K562 (cell line): ENCODE data around the gene RCOR2. TPM values are rescaled to one million over a fixed set of nuclear protein-coding genes. Genes with fewer than 3 reads are reported as not detected.

Experiments
- CTBP1 ChIP-seq: fragments of 450-650 bp; IDR thresholded peaks from 2 replicates; pipeline ENCODE4 v1.6.1; 2016; ENCODE audit warnings: borderline replicate concordance
- ERF ChIP-seq: fragments of 450-650 bp; formaldehyde crosslinking; IDR thresholded peaks from 2 replicates; pipeline ENCODE4 v1.4.0; 2020; ENCODE audit warnings: mild to moderate bottlenecking, mixed read lengths
- HDGF ChIP-seq: fragments of 450-650 bp; IDR thresholded peaks from 2 replicates; pipeline ENCODE4 v1.6.1; 2016
- IRF2 ChIP-seq: sonication (generic); formaldehyde crosslinking; IDR thresholded peaks from 2 replicates; pipeline ENCODE4 v1.8.1; 2022; ENCODE audit warnings: mild to moderate bottlenecking, missing genetic modification reagents
- MED1 ChIP-seq: sonication (generic); formaldehyde crosslinking; IDR thresholded peaks from 2 replicates; pipeline ENCODE4 v1.8.1; 2023; ENCODE audit warnings: missing genetic modification reagents, borderline replicate concordance
- MXD1 ChIP-seq: fragments of 250-450 bp; sonication (Bioruptor Pico); IDR thresholded peaks from 2 replicates; pipeline ENCODE4 v1.8.0; 2021; ENCODE audit warnings: borderline replicate concordance, mild to moderate bottlenecking, moderate library complexity; ENCODE audit not compliant: poor library complexity, severe bottlenecking
- POLR2B ChIP-seq: fragments of 450-650 bp; IDR thresholded peaks from 2 replicates; pipeline ENCODE4 v1.6.1; 2018; ENCODE audit warnings: low read depth; ENCODE audit not compliant: partially characterized antibody
- RBBP5 ChIP-seq: fragments of 200-600 bp; sonication (generic); IDR thresholded peaks from 2 replicates; pipeline ENCODE4 v1.6.1; 2012; ENCODE audit warnings: borderline replicate concordance, mild to moderate bottlenecking, low read length, control low read depth, inconsistent platforms; ENCODE audit not compliant: insufficient read depth, poor library complexity, severe bottlenecking
- TCF7L2 ChIP-seq: fragments of 150-350 bp; IDR thresholded peaks from 2 replicates; pipeline ENCODE4 v1.6.1; 2016; ENCODE audit warnings: low read depth, mild to moderate bottlenecking, low read length, moderate library complexity
- ZFPM2 ChIP-seq: fragments of 250-450 bp; sonication (Bioruptor Pico); IDR thresholded peaks from 2 replicates; pipeline ENCODE4 v1.5.1; 2022; ENCODE audit warnings: mild to moderate bottlenecking
- ZNF41 ChIP-seq: fragments of 250-450 bp; sonication (Bioruptor Pico); conservative IDR thresholded peaks from 2 replicates; pipeline ENCODE4 v1.4.0; 2020; ENCODE audit warnings: mild to moderate bottlenecking
- ZNF717 ChIP-seq: fragments of 250-450 bp; sonication (Bioruptor Pico); IDR thresholded peaks from 2 replicates; pipeline ENCODE4 v1.5.0; 2021
- polyA plus RNA-seq, 8 experiments: library from polyadenylated mRNA; depleted of rRNA in 4 of 8; stranded (reverse) in 5 of 8; unstranded in 3 of 8; fragments of >200 nt; fragmentation: Nextera tagmentation in 2 of 8; fragmentation: Illumina TruSeq in 1 of 8; extraction: Ambion mirVana in 2 of 8; extraction: Trizol in 1 of 8; gene quantifications; 2 replicates each; pipeline versions ENCODE4 v1.2.1 to v1.2.3, GENCODE V29; 2011 to 2014; ENCODE audit warnings: inconsistent platforms in 1 of 8, missing spikeins in 1 of 8
- total RNA-seq, 7 experiments: library from RNA; depleted of rRNA in 6 of 7; stranded (reverse); fragments of >200 nt in 6 of 7; fragmentation: Illumina TruSeq in 2 of 7; extraction: Trizol in 2 of 7; gene quantifications; 2 replicates each; pipeline versions ENCODE4 v1.2.1 to v1.2.3, GENCODE V29; 2011 to 2021; ENCODE audit warnings: low replicate concordance in 1 of 7
- TF ChIP-seq, protein P1 (sequence below), 2 experiments: fragments of 450-650 bp in 1 of 2; sonication (generic) in 1 of 2; formaldehyde crosslinking in 1 of 2; IDR thresholded peaks; 2 replicates each; pipeline versions ENCODE4 v1.7.1 to v1.9.0; 2016 to 2022; ENCODE audit warnings: inconsistent platforms in 1 of 2, mild to moderate bottlenecking in 1 of 2, missing genetic modification reagents in 1 of 2
- TF ChIP-seq, protein P2 (sequence below), 2 experiments: IDR thresholded peaks; 2 replicates each; pipeline ENCODE4 v1.6.1; 2012; ENCODE audit warnings: improper control_type of control experiment in 2 of 2, low read depth in 2 of 2, low read length in 2 of 2, borderline replicate concordance in 1 of 2

RCOR2 gene
- total and polyA plus RNA-seq, 9 of the 15 experiments (the other 6 are each of a cell fraction or from before 2014, with no cell fraction given): 0.04 to 6.5 (median 2.5) TPM; not detected in 1

DNA sequence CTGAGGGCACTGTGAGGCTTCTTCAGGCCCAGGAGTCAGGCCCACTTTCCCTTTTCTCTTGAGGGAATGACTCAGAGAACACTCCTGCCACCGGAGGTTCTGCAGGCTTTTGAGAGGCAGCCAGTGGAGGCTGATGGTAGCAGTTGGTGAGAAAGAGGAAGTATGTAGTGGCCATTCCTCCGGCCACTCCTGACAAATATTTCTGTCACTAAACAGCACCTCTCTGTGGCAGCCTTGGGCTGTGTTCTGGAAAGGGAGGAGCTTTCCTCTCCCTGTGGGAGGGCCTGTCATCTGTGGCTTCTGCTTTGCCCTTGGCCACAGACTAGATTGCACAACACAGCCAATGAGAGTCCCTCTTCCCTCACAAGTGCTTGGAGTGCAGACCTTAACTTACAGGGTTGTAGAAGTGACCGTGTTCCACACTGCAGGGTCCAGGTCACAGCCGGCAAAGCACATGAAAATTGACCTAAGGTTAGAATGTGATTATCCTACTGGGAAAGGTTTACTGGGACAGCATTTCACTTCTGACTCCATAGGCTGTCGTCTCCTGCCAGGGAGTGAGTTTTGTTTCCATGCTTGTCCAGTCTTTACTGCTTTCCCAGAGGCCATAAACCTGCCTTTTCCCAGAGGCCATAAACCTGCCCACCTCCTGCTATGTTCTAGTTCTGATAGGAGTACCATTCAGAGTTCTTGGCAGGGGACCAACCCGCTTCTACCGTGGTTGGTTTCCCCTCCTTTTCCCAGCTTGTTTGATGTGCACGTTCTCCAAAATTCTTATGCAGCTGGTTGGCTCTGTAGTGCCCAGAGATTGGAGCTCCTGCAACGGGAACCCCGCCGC lies 44.8 kb downstream of the RCOR2 start (continued):
- TF ChIP-seq, protein P1, sequence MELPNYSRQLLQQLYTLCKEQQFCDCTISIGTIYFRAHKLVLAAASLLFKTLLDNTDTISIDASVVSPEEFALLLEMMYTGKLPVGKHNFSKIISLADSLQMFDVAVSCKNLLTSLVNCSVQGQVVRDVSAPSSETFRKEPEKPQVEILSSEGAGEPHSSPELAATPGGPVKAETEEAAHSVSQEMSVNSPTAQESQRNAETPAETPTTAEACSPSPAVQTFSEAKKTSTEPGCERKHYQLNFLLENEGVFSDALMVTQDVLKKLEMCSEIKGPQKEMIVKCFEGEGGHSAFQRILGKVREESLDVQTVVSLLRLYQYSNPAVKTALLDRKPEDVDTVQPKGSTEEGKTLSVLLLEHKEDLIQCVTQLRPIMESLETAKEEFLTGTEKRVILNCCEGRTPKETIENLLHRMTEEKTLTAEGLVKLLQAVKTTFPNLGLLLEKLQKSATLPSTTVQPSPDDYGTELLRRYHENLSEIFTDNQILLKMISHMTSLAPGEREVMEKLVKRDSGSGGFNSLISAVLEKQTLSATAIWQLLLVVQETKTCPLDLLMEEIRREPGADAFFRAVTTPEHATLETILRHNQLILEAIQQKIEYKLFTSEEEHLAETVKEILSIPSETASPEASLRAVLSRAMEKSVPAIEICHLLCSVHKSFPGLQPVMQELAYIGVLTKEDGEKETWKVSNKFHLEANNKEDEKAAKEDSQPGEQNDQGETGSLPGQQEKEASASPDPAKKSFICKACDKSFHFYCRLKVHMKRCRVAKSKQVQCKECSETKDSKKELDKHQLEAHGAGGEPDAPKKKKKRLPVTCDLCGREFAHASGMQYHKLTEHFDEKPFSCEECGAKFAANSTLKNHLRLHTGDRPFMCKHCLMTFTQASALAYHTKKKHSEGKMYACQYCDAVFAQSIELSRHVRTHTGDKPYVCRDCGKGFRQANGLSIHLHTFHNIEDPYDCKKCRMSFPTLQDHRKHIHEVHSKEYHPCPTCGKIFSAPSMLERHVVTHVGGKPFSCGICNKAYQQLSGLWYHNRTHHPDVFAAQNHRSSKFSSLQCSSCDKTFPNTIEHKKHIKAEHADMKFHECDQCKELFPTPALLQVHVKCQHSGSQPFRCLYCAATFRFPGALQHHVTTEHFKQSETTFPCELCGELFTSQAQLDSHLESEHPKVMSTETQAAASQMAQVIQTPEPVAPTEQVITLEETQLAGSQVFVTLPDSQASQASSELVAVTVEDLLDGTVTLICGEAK (IDR thresholded peaks at IDR 0.05): no peak
- TF ChIP-seq, protein P1 (CRISPR knock-in tag; IDR thresholded peaks at IDR 0.05): no peak
- 0 out of 2 replicates have a peak, but pooled peaks have one; percentile 20 for TF ChIP-seq HDGF
- TF ChIP-seq MED1: no peak
- TF ChIP-seq ZNF717: no peak
- TF ChIP-seq CTBP1: peak; percentile 91
- TF ChIP-seq, protein P2, sequence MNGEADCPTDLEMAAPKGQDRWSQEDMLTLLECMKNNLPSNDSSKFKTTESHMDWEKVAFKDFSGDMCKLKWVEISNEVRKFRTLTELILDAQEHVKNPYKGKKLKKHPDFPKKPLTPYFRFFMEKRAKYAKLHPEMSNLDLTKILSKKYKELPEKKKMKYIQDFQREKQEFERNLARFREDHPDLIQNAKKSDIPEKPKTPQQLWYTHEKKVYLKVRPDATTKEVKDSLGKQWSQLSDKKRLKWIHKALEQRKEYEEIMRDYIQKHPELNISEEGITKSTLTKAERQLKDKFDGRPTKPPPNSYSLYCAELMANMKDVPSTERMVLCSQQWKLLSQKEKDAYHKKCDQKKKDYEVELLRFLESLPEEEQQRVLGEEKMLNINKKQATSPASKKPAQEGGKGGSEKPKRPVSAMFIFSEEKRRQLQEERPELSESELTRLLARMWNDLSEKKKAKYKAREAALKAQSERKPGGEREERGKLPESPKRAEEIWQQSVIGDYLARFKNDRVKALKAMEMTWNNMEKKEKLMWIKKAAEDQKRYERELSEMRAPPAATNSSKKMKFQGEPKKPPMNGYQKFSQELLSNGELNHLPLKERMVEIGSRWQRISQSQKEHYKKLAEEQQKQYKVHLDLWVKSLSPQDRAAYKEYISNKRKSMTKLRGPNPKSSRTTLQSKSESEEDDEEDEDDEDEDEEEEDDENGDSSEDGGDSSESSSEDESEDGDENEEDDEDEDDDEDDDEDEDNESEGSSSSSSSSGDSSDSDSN (IDR thresholded peaks at IDR 0.05; ENCODE audit: borderline replicate concordance in 1 of 2, low read depth in 2 of 2, low read length in 2 of 2): peak in 1 of 2 experiments; percentile 86; a peak in 1 of 4 replicates
- TF ChIP-seq MXD1 (CRISPR knock-in tag): no peak
- no peak for TF ChIP-seq ERF (CRISPR knock-in tag)
- no peak for TF ChIP-seq POLR2B
- no peak for TF ChIP-seq IRF2
- TF ChIP-seq RBBP5: no peak
- TF ChIP-seq ZNF41 (CRISPR knock-in tag): no peak
- TF ChIP-seq TCF7L2: no peak
- no peak for TF ChIP-seq ZFPM2
